Esophagus squamous epithelium (tissue), 4 donors: ENCODE measurements around the gene GPR150.

Experiments used
- POLR2A ChIP-seq, 4 donors: fragments of 450-650 bp; IDR thresholded peaks; one replicate each; pipeline ENCODE4 v1.6.1; 2017; ENCODE audit warnings: antibody characterized with exemption in 4 of 4, mild to moderate bottlenecking in 4 of 4, moderate library complexity in 3 of 4
- TF ChIP-seq, protein P1 (sequence below), 6 experiments: fragments of 450-650 bp in 4 of 6; fragments of 200-600 bp in 2 of 6; sonication (generic) in 2 of 6; IDR thresholded peaks; one replicate each; pipeline ENCODE4 v1.5.1; 2016 to 2019; ENCODE audit warnings: antibody characterized with exemption in 6 of 6, mild to moderate bottlenecking in 4 of 6, moderate library complexity in 4 of 6

DNA sequence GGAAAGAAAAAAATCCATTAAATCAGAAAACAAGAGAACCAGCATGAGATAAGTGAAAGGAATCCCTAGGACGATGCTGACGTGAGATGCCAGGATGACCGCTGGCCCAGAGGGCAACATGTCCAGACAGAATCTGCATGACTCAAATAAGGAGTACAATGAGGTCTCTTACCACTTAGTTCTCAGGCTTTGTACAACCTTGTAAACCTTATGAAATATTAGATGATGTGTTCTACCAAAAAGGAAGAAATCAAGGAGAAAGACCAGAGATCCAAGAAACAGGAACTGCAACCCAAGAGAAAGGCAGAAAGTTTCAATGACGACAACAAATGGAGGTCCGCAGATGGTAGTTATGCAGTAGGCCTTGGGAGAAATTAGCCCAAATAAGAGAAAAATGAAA, 2.8 kb upstream of the GPR150 start:
- TF ChIP-seq, protein P1, sequence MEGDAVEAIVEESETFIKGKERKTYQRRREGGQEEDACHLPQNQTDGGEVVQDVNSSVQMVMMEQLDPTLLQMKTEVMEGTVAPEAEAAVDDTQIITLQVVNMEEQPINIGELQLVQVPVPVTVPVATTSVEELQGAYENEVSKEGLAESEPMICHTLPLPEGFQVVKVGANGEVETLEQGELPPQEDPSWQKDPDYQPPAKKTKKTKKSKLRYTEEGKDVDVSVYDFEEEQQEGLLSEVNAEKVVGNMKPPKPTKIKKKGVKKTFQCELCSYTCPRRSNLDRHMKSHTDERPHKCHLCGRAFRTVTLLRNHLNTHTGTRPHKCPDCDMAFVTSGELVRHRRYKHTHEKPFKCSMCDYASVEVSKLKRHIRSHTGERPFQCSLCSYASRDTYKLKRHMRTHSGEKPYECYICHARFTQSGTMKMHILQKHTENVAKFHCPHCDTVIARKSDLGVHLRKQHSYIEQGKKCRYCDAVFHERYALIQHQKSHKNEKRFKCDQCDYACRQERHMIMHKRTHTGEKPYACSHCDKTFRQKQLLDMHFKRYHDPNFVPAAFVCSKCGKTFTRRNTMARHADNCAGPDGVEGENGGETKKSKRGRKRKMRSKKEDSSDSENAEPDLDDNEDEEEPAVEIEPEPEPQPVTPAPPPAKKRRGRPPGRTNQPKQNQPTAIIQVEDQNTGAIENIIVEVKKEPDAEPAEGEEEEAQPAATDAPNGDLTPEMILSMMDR (IDR thresholded peaks at IDR 0.05), result no peak
- no peak for TF ChIP-seq POLR2A (IDR thresholded peaks at IDR 0.05)
